ENCODE results near the gene TMEM179.
"Not testable (repeated sequence)": the region's sequence is repeated elsewhere in the genome, so short reads cannot be mapped to it uniquely, and the experiment has no call there.

TMEM179 gene

GRCh38 chr14:104586832-104587620 is 17.5 kb downstream of the TMEM179 start:
- DNase-seq (ENCODE audit: low read depth, low spot score): no peak

- DNase-seq (ENCODE audit: low read depth, low spot score): no peak
Observed at GRCh38 chr14:104585966-104586697, 18.4 kb downstream of the TMEM179 start.

- DNase-seq (ENCODE audit: low read depth, low spot score): no peak
Observed at GRCh38 chr14:104584557-104584956, 20.0 kb downstream of the TMEM179 start.

GRCh38 chr14:104583424-104584306 is 20.9 kb downstream of the TMEM179 start:
- DNase-seq (ENCODE audit: low read depth, low spot score): no peak

- no peak for DNase-seq (ENCODE audit: low read depth, low spot score)
Observed at GRCh38 chr14:104582662-104583061, 21.9 kb downstream of the TMEM179 start.

GRCh38 chr14:104582005-104582404 is 22.6 kb downstream of the TMEM179 start:
- DNase-seq (ENCODE audit: low read depth, low spot score): no peak

- DNase-seq (ENCODE audit: low read depth, low spot score): no peak
Observed at GRCh38 chr14:104581521-104581920, 23.1 kb downstream of the TMEM179 start.

GRCh38 chr14:104580961-104581360 is 23.6 kb downstream of the TMEM179 start:
- no peak for DNase-seq (ENCODE audit: low read depth, low spot score)

GRCh38 chr14:104579939-104580338 is 24.6 kb downstream of the TMEM179 start:
- DNase-seq (ENCODE audit: low read depth, low spot score): not testable (repeated sequence)

GRCh38 chr14:104579507-104579906 is 25.1 kb downstream of the TMEM179 start, which contains the start of gene C14orf180:
C14orf180 (plus strand) TSS chr14:104579764; CDS start chr14:104586431, 6,667 bp downstream.
- DNase-seq (ENCODE audit: low read depth, low spot score): no peak

GRCh38 chr14:104578321-104578720 is 26.3 kb downstream of the TMEM179 start:
- no peak for DNase-seq (ENCODE audit: low read depth, low spot score)

- no peak for DNase-seq (ENCODE audit: low read depth, low spot score)
Observed at GRCh38 chr14:104577847-104578301, 26.7 kb downstream of the TMEM179 start.

GRCh38 chr14:104577426-104577825 is 27.1 kb downstream of the TMEM179 start:
- no peak for DNase-seq (ENCODE audit: low read depth, low spot score)

GRCh38 chr14:104576970-104577332 is 27.6 kb downstream of the TMEM179 start:
- no peak for DNase-seq (ENCODE audit: low read depth, low spot score)

- DNase-seq (ENCODE audit: low read depth, low spot score): no peak
Observed at GRCh38 chr14:104576232-104576969, 28.2 kb downstream of the TMEM179 start.

GRCh38 chr14:104574978-104575583 is 29.5 kb downstream of the TMEM179 start:
- no peak for DNase-seq (ENCODE audit: low read depth, low spot score)

GRCh38 chr14:104574536-104574935 is 30.0 kb downstream of the TMEM179 start:
- DNase-seq (ENCODE audit: low read depth, low spot score): no peak

GRCh38 chr14:104573930-104574329 is 30.6 kb downstream of the TMEM179 start:
- DNase-seq (ENCODE audit: low read depth, low spot score): no peak

GRCh38 chr14:104572668-104573067 is 31.9 kb downstream of the TMEM179 start:
- DNase-seq (ENCODE audit: low read depth, low spot score): no peak

- DNase-seq (ENCODE audit: low read depth, low spot score): no peak
Observed at GRCh38 chr14:104572024-104572626, 32.4 kb downstream of the TMEM179 start.

Measured in activated naive CD8-positive, alpha-beta T cell treated with anti-CD3 and anti-CD28 coated beads, Interleukin-2, amount 50 U/mL, for 16 hours (primary cell).